Thymus (tissue), 11 donors: Measurements from ENCODE around the gene CAST. TPM values are rescaled to one million over a fixed set of nuclear protein-coding genes. Genes with fewer than 3 reads are reported as not detected.
"Not testable (repeated sequence)": the region's sequence is repeated elsewhere in the genome, so short reads cannot be mapped to it uniquely, and the experiment has no call there.

Source experiments
- DNase-seq, 9 donors: peaks; one replicate each; pipeline ENCODE4 v3.0.0-alpha.2; 2013; ENCODE audit warnings: low spot score in 9 of 9, low read depth in 6 of 9, missing footprints in 1 of 9
- H3K27ac ChIP-seq, 2 donors: one replicate each; pipeline ENCODE4 v1.5.1; 2013; ENCODE audit warnings: control low read depth in 1 of 2, low read depth in 1 of 2, low read length in 1 of 2, mild to moderate bottlenecking in 1 of 2, moderate library complexity in 1 of 2
- H3K27me3 ChIP-seq, 2 donors: one replicate each; pipeline ENCODE4 v1.5.1; 2013; ENCODE audit warnings: low read length in 1 of 2; ENCODE audit not compliant: control insufficient read depth in 2 of 2, insufficient read depth in 1 of 2
- H3K36me3 ChIP-seq, 2 donors: one replicate each; pipeline ENCODE4 v1.5.1; 2013; ENCODE audit warnings: low read length in 1 of 2, mild to moderate bottlenecking in 1 of 2, moderate library complexity in 1 of 2; ENCODE audit not compliant: control insufficient read depth in 2 of 2, insufficient read depth in 2 of 2
- H3K4me1 ChIP-seq, 2 donors: one replicate each; pipeline ENCODE4 v1.5.1; 2013; ENCODE audit warnings: low read length in 2 of 2; ENCODE audit not compliant: control insufficient read depth in 2 of 2, insufficient read depth in 2 of 2
- H3K4me3 ChIP-seq, 2 donors: one replicate each; pipeline ENCODE4 v1.5.1; 2013; ENCODE audit warnings: low read length in 2 of 2, control low read depth in 1 of 2, mild to moderate bottlenecking in 1 of 2
- H3K9me3 ChIP-seq, 2 donors: one replicate each; pipeline ENCODE4 v1.5.1; 2013; ENCODE audit warnings: low read length in 1 of 2, mild to moderate bottlenecking in 1 of 2; ENCODE audit not compliant: control insufficient read depth in 2 of 2, insufficient read depth in 1 of 2
- WGBS: extraction: QIAGEN DNeasy Blood & Tissue Kit; methylation state at CpG from one replicate; pipeline ENCODE4 v1.1.7; 2013; 5-methylcytosine and 5-hydroxymethylcytosine counted together
- polyA plus RNA-seq: library from polyadenylated mRNA; stranded (reverse); fragments of 200-250 nt; gene quantifications from one replicate; pipeline ENCODE4 v1.2.3, GENCODE V29; 2013
- total RNA-seq: library from RNA; stranded (reverse); fragments of 120-200 nt; gene quantifications from one replicate; pipeline ENCODE4 v1.2.4, GENCODE V29; 2013
- donor health status: healthy.

CAST gene
- total and polyA plus RNA-seq, 2 donors = 31.4 to 74.6 TPM

DNA sequence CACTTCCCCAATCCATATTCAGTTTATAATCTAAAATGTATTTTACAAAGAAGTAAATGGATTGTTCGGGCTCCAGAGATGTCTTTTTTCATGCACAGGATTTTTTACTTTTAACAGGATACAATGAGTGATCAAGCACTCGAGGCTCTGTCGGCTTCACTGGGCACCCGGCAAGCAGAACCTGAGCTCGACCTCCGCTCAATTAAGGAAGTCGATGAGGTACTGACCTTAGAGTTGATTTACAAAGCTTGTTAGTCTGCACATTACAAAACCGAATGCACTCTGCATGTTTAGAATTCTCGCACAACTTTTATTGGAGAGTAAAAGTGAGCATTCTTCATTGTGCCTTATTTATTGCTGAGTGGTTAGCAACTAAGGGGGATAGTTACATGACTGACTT lies 80.4 kb downstream of the CAST start:
- Histone ChIP-seq H3K4me1 (no peaks in the 10 kb centered on the region), H3K27me3 (no peaks in the 10 kb centered on the region), H3K36me3 (peaks cover 7 to 17% of the 10 kb centered on the region in 2 donors), H3K27ac (no peak overlapping the region), H3K4me3 (no peak overlapping the region), H3K9me3 (no peaks in the 10 kb centered on the region)
- 56% methylated on average over 9 of the region's 9 CpGs for WGBS
- DNase-seq = no peak

DNA sequence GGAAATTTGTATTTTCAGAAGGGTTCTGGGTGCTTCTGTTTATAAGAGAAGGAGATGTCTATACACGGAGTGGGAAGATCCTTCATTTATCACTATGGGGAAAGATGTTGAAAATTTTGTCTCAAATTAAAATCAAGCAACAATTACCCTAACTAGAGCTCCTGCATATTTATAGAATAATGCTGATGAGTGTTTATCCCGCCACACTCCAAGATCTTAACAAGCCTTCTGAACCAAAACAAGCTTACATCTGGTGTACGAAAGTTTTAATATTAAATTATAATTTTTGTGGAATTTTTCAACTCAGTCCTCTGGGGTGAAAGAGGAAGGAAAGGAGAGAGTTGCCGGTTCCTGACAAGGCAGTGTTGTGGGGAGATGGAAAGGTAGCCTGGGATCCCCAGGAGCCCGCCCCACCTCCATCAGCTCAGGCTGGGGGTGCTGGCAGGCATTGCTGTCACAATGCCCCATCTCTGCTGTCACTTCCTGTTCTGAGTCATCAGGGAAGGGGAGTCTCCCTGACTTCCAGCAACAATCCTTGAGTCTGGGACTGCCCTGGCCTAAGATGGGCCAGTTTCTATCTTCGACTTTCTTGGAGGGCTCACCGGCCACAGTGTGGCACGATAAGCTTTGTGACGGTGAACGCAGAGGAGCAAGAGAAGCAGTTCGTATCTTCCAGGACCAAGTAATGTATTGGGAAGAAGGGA lies 81.0 kb downstream of the CAST start:
- Histone ChIP-seq H3K9me3 (no peaks in the 10 kb centered on the region), H3K36me3 (peaks cover 7 to 17% of the 10 kb centered on the region in 2 donors), H3K27me3 (no peaks in the 10 kb centered on the region), H3K27ac (no peak overlapping the region), H3K4me1 (no peaks in the 10 kb centered on the region), H3K4me3 (no peak overlapping the region)
- 74% methylated on average over 11 of the region's 11 CpGs for WGBS
- no peak for DNase-seq

GRCh38 chr5:96743805-96744204 lies 81.6 kb downstream of the CAST start:
- Histone ChIP-seq H3K27ac (no peak overlapping the region), H3K27me3 (no peaks in the 10 kb centered on the region), H3K9me3 (no peaks in the 10 kb centered on the region), H3K4me1 (no peaks in the 10 kb centered on the region), H3K36me3 (peaks cover 7 to 17% of the 10 kb centered on the region in 2 donors), H3K4me3 (no peak overlapping the region)
- DNase-seq = no peak
- 87% methylated on average over 4 of the region's 4 CpGs for WGBS

DNA sequence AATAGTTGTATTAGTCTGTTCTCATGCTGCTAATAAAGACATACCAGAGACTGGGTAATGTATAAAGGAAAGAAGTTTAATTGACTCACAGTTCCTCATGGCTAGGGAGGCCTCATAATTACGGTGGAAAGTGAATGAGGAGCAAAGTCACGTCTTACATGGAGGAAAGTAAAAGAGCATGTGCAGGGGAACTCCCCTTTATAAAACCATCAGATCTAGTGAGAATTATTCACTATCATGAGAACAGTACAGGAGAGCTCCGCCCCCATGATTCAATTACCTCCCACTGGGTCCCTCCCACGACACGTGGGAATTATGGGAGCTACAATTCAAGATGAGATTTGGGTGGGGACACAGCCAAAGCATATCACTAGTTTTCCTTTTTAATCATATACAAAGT lies 82.0 kb downstream of the CAST start:
- H3K27ac ChIP-seq, H3K9me3 ChIP-seq, H3K4me1 ChIP-seq, DNase-seq, H3K4me3 ChIP-seq, H3K27me3 ChIP-seq: not testable (repeated sequence)
- 97% methylated on average over 5 of the region's 5 CpGs for WGBS
- H3K36me3 ChIP-seq = peaks cover 7 to 17% of the 10 kb centered on the region in 2 donors

- 97% methylated on average over 5 of the region's 5 CpGs for WGBS
- Histone ChIP-seq H3K9me3 (no peaks in the 10 kb centered on the region), H3K4me1 (no peaks in the 10 kb centered on the region), H3K27me3 (no peaks in the 10 kb centered on the region), H3K36me3 (peaks cover 7 to 17% of the 10 kb centered on the region in 2 donors), H3K27ac (no peak overlapping the region), H3K4me3 (no peak overlapping the region)
- no peak for DNase-seq
Observed at GRCh38 chr5:96745025-96745424, 82.8 kb downstream of the CAST start.

- WGBS = 77% methylated on average over 5 of the region's 5 CpGs
- Histone ChIP-seq H3K4me3 (no peak overlapping the region), H3K4me1 (no peaks in the 10 kb centered on the region), H3K36me3 (peaks cover 7 to 21% of the 10 kb centered on the region in 2 donors), H3K27me3 (no peaks in the 10 kb centered on the region), H3K9me3 (no peaks in the 10 kb centered on the region), H3K27ac (no peak overlapping the region)
- no peak for DNase-seq
Observed at GRCh38 chr5:96745844-96746531, 83.8 kb downstream of the CAST start.

DNA sequence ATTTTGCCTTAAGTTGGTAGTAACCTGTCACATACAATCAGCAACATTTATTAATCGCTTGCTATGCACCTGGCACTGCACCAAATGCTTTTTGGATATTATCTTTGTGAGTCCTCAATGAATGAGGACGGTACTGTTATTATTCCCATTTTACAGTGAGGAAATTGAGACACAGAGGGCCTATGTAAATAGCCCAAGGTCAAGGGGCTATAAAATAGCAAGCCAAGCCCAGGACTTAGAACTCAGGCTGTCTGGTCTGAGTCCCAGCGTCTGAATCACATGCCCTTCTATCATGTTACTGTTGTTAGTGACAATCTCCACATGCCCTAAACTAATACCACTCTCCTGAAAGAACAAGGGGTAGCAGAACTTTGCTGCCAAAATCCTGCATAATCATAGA lies 85.5 kb downstream of the CAST start:
- Histone ChIP-seq H3K27me3 (no peaks in the 10 kb centered on the region), H3K4me1 (no peaks in the 10 kb centered on the region), H3K36me3 (peaks cover 0 to 13% of the 10 kb centered on the region in 2 donors), H3K4me3 (no peak overlapping the region), H3K27ac (no peak overlapping the region), H3K9me3 (no peaks in the 10 kb centered on the region)
- no peak for DNase-seq
- WGBS = 96% methylated on average over 3 of the region's 3 CpGs

DNA sequence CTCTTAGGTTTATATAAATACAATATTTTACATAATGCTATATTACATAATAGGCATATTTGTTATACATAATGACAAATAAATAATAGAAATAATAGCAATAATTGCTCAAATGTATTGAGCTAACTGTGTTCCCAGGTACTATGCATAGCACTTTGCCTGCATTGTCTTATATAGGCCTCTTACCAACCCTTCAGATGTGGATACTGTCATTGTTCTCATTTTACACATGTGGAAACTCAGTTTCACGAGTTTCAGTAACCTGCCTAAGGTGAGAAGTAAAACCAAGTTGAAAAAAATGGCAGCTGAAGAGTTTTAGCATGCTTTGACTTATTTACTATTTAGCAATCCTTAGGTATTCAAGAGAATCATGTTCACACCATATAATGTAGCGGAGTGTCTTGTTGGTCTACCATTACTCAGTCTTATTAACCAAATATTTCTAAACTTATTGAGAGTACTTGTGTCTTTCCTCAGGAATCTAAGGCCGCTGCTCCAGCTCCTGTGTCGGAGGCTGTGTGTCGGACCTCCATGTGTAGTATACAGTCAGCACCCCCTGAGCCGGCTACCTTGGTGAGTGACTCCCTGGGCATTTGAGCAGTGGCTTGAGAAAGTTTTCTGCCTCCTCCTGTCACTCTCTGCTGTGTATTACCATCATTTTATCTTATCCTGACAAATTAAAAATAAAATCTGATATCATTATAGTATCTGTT lies 88.1 kb downstream of the CAST start:
- H3K27ac ChIP-seq = no peak overlapping the region
- no peak overlapping the region for H3K4me3 ChIP-seq
- H3K4me1 ChIP-seq = no peaks in the 10 kb centered on the region
- DNase-seq = no peak
- H3K36me3 ChIP-seq = peaks cover 0 to 3% of the 10 kb centered on the region in 2 donors
- no peaks in the 10 kb centered on the region for H3K27me3 ChIP-seq
- no peaks in the 10 kb centered on the region for H3K9me3 ChIP-seq
- 99% methylated on average over 6 of the region's 6 CpGs for WGBS
